Parietal lobe (tissue), 1 donor: ENCODE measurements around the gene ADAR. TPM values are rescaled to one million over a fixed set of nuclear protein-coding genes. Genes with fewer than 3 reads are reported as not detected.

ENCODE experiments used
- total RNA-seq: library from RNA; depleted of rRNA; stranded (reverse); fragments of >200 nt; gene quantifications from one replicate; pipeline ENCODE4 v1.2.3, GENCODE V29; 2014

ADAR gene, protein sequence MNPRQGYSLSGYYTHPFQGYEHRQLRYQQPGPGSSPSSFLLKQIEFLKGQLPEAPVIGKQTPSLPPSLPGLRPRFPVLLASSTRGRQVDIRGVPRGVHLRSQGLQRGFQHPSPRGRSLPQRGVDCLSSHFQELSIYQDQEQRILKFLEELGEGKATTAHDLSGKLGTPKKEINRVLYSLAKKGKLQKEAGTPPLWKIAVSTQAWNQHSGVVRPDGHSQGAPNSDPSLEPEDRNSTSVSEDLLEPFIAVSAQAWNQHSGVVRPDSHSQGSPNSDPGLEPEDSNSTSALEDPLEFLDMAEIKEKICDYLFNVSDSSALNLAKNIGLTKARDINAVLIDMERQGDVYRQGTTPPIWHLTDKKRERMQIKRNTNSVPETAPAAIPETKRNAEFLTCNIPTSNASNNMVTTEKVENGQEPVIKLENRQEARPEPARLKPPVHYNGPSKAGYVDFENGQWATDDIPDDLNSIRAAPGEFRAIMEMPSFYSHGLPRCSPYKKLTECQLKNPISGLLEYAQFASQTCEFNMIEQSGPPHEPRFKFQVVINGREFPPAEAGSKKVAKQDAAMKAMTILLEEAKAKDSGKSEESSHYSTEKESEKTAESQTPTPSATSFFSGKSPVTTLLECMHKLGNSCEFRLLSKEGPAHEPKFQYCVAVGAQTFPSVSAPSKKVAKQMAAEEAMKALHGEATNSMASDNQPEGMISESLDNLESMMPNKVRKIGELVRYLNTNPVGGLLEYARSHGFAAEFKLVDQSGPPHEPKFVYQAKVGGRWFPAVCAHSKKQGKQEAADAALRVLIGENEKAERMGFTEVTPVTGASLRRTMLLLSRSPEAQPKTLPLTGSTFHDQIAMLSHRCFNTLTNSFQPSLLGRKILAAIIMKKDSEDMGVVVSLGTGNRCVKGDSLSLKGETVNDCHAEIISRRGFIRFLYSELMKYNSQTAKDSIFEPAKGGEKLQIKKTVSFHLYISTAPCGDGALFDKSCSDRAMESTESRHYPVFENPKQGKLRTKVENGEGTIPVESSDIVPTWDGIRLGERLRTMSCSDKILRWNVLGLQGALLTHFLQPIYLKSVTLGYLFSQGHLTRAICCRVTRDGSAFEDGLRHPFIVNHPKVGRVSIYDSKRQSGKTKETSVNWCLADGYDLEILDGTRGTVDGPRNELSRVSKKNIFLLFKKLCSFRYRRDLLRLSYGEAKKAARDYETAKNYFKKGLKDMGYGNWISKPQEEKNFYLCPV
- total RNA-seq = 100 TPM

GRCh38 chr1:154607609-154608396, at the start of gene ADAR:
ADAR (minus strand) TSS chr1:154608186; CDS start chr1:154608006, 180 bp downstream.

GRCh38 chr1:154567386-154568156, 40.4 kb downstream of the ADAR start, which contains the start of gene CHRNB2:
CHRNB2 (plus strand) TSS chr1:154567778; CDS start chr1:154568045, 267 bp downstream.

DNA sequence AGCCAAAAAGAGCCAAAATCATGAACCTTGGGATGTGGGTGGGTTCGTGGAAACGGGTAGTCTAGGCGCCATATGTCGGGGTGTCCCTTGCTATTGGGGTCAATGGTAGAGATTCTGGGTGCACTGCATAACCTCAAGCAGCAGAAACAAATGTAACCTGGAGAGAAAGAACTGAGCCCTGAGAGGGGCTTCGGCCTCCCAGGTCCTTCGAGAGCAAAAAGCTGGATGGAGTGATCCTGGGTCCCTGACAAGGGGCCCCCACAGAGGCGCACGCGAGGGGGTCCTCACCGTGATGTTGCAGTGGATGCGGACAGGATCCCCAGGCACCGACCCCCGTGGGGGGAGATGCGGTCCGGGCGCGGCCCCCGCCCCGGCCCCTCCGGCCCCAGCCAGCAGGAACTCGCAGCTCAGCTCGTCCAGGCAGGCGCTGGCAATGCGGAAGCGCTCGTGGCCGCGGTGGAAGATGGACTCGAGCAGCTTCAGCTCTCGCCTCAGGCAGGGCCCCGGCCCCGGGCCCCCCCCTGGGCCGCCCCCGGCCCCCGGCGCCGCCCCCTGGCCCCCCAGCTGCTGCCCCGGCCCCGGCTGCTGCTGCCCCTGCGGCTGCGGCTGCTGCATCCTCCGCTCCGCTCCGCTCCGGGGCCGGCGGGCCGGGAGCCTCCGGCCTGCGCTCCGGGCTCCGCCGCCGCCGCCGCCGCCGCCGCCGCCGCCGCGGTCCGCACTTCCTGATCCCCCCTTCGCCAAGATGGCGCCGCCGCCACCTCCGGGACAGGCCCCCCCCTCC, 49.9 kb downstream of the ADAR start, which contains the start of gene UBE2Q1:
Gene UBE2Q1 (minus strand): TSS at position 724 of the 781 bp plus-strand sequence. CDS start 109 bp downstream, at position 615.

Other genes with a start within 250 kb of the ADAR start
- gene IL6R, start 202.8 kb downstream of the ADAR start, total RNA-seq = 2.2 TPM
- not detected for gene TDRD10, start 106.0 kb downstream of the ADAR start, total RNA-seq
- gene SHE, start 105.8 kb downstream of the ADAR start, total RNA-seq = 1.3 TPM
- 22.5 TPM for gene UBE2Q1, start 49.5 kb downstream of the ADAR start, total RNA-seq
- gene CHRNB2, start 40.4 kb downstream of the ADAR start, total RNA-seq = 31.0 TPM